Measurements from ENCODE around the gene STUB1.
A peak's percentile ranks its signal among the peaks of the same experiment; 100 is the strongest.

Gene STUB1

GRCh38 chr16:638034-638543, 42.1 kb upstream of the STUB1 start:
- Histone ChIP-seq H3K9me3 (ENCODE audit: severe bottlenecking) (no peaks in the 10 kb centered on the region), H3K27ac (peak overlapping the region; percentile 77), H3K36me3 (peaks cover 16% of the 10 kb centered on the region), H3K27me3 (ENCODE audit: insufficient read depth, low read depth, severe bottlenecking) (no peaks in the 10 kb centered on the region), H3K4me3 (ENCODE audit: low read depth, low read length) (no peak overlapping the region)
- TF ChIP-seq CTCF (IDR thresholded peaks at IDR 0.05; ENCODE audit: low read depth, low read length), result no peak
- no peak for DNase-seq

- Histone ChIP-seq H3K36me3 (peaks cover 9% of the 10 kb centered on the region), H3K27ac (peak overlapping the region; percentile 35), H3K27me3 (ENCODE audit: insufficient read depth, low read depth, severe bottlenecking) (no peaks in the 10 kb centered on the region), H3K9me3 (ENCODE audit: severe bottlenecking) (no peaks in the 10 kb centered on the region), H3K4me3 (ENCODE audit: low read depth, low read length) (no peak overlapping the region)
- TF ChIP-seq CTCF (IDR thresholded peaks at IDR 0.05; ENCODE audit: low read depth, low read length), result no peak
- DNase-seq, result no peak
Measured at GRCh38 chr16:638836-639235, 41.4 kb upstream of the STUB1 start.

DNA sequence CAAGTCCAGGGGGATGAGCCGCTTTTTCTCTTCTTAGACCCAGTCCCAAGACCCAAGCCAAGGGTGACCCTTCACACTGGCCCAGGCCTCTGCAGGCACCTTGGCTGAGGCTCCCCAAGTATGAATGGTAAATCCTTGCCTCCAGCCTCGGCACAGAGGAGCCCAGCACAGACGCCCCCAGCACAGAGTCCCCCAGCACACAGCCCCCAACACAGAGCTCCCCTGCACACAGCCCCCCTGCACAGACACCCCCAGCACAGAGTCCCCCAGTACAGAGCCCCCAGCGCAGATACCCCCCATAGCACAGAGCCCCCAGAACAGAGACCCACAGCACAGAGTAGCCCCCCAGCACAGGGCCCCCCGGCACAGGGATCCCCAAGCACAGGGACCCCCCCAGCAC, 39.6 kb upstream of the STUB1 start:
- Histone ChIP-seq H3K4me3 (ENCODE audit: low read depth, low read length) (no peak overlapping the region; the same call in 1 of the 2 replicates), H3K27ac (no peak overlapping the region), H3K27me3 (ENCODE audit: insufficient read depth, low read depth, severe bottlenecking) (no peaks in the 10 kb centered on the region), H3K36me3 (no peaks in the 10 kb centered on the region; the same call in 1 of the 2 replicates), H3K9me3 (ENCODE audit: severe bottlenecking) (no peaks in the 10 kb centered on the region)
- no peak for TF ChIP-seq CTCF (IDR thresholded peaks at IDR 0.05; ENCODE audit: low read depth, low read length)
- DNase-seq, result no peak

GRCh38 chr16:641326-642188, 38.7 kb upstream of the STUB1 start, which contains the start of gene MCRIP2:
TSS of gene MCRIP2 (plus strand) at chr16:641828. CDS start at chr16:641992, 164 bp downstream.
- Histone ChIP-seq H3K36me3 (no peaks in the 10 kb centered on the region; the same call in 1 of the 2 replicates), H3K27ac (peak within 1 kb of the TSS; percentile 80), H3K9me3 (ENCODE audit: severe bottlenecking) (no peaks in the 10 kb centered on the region), H3K27me3 (ENCODE audit: insufficient read depth, low read depth, severe bottlenecking) (no peaks in the 10 kb centered on the region), H3K4me3 (ENCODE audit: low read depth, low read length) (peak within 1 kb of the TSS; percentile 58)
- peak; percentile 85 for DNase-seq
- no peak for TF ChIP-seq CTCF (IDR thresholded peaks at IDR 0.05; ENCODE audit: low read depth, low read length)

DNA sequence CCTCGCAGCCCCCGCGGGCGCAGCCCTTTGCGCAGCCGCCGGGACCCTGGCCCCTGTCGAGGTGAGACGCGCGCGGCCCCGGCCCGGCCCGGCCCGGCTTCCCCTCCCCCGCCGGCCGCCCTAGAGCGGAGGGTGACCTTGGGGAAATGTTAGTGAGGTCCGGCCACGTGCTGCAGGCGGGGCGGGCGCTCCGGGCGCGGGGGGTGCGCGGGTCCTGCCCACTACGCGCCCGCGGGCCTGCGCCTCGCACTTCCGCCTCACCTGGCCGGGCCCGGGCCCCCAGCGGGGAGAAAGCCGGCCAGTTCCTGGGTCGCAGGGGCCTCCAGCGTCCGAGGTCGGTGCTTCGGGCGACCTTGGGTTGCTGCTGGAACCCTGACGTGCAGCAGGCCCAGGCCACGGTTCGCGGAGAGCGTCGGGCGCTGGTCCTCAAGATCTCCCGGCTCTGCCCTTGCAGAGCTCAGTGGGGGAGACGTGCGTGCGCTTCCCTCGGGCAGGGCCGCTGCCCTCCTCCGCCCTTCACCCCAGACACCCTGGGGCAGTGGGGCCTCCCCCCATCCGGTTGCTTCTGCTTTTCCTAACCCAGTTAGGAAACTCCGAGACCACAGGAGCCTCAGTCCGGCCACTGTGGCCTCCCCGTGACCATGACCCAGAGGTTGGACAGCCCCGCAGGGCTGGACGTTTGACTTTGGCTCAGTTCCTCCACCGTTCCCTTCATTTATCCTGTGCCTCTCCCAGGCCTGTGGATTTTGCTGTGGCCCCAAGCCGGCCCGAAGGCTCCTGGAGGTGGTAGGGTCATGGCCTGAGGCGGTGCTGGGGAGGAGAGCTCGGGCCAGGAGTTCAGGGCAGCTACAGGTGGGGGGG, 37.8 kb upstream of the STUB1 start:
- Histone ChIP-seq H3K27me3 (ENCODE audit: insufficient read depth, low read depth, severe bottlenecking) (no peaks in the 10 kb centered on the region), H3K9me3 (ENCODE audit: severe bottlenecking) (no peaks in the 10 kb centered on the region), H3K36me3 (no peaks in the 10 kb centered on the region; the same call in 1 of the 2 replicates), H3K27ac (peak overlapping the region; percentile 27; the same call in 1 of the 2 replicates), H3K4me3 (ENCODE audit: low read depth, low read length) (peak overlapping the region; percentile 58)
- peak; percentile 42 for DNase-seq
- TF ChIP-seq CTCF (IDR thresholded peaks at IDR 0.05; ENCODE audit: low read depth, low read length), result no peak

Measured in WERI-Rb-1 (cell line).